ENCODE results near the gene SLC8A1.

Gene SLC8A1

GRCh38 chr2:40451918-40452605 is at the start of gene SLC8A1:
Gene SLC8A1 (minus strand): TSS chr2:40452090.
- Histone ChIP-seq H3K4me1 (peaks cover 0 to 25% (median 5%) of the 10 kb centered on the region in 4 donors), H3K36me3 (no peaks in the 10 kb centered on the region), H3K4me3 (peak within 1 kb of the TSS; percentile 65 to 84), H3K9me3 (no peaks in the 10 kb centered on the region), H3K27ac (peak within 1 kb of the TSS; percentile 64 to 81), H3K27me3 (no peaks in the 10 kb centered on the region)
- TF ChIP-seq CTCF (IDR thresholded peaks at IDR 0.05): no peak
- peak in 1 of 2 donors; percentile 67 for DNase-seq
- intact Hi-C loops (cut with DNase I; ENCODE audit: low total_unique reads): loop anchor here (10.0 kb wide), 2 partner anchors 63 to 167 kb away; no protein-coding TSS in a partner anchor

- intact Hi-C loops (cut with DNase I; ENCODE audit: low total_unique reads): no loop called here
- no peak overlapping the region for H3K4me3 ChIP-seq
- no peak for TF ChIP-seq CTCF (IDR thresholded peaks at IDR 0.05)
- H3K9me3 ChIP-seq: no peaks in the 10 kb centered on the region
- H3K27ac ChIP-seq: no peak overlapping the region
- H3K4me1 ChIP-seq: no peaks in the 10 kb centered on the region
- H3K36me3 ChIP-seq: no peaks in the 10 kb centered on the region
- no peaks in the 10 kb centered on the region for H3K27me3 ChIP-seq
- no peak for DNase-seq
Measured at GRCh38 chr2:40499437-40499836, 47.5 kb upstream of the SLC8A1 start.

- H3K9me3 ChIP-seq: no peaks in the 10 kb centered on the region
- H3K27me3 ChIP-seq: no peaks in the 10 kb centered on the region
- H3K36me3 ChIP-seq: no peaks in the 10 kb centered on the region
- DNase-seq: no peak
- intact Hi-C loops (cut with DNase I; ENCODE audit: low total_unique reads): no loop called here
- H3K27ac ChIP-seq: no peak overlapping the region
- H3K4me3 ChIP-seq: no peak overlapping the region
- no peaks in the 10 kb centered on the region for H3K4me1 ChIP-seq
- TF ChIP-seq CTCF (IDR thresholded peaks at IDR 0.05): no peak
Measured at GRCh38 chr2:40497251-40497859, 45.5 kb upstream of the SLC8A1 start.

GRCh38 chr2:40489678-40489960 is 37.7 kb upstream of the SLC8A1 start:
- Histone ChIP-seq H3K4me3 (peak overlapping the region; percentile 48 to 57), H3K27me3 (no peaks in the 10 kb centered on the region), H3K27ac (peak overlapping the region; percentile 66 to 76), H3K36me3 (no peaks in the 10 kb centered on the region), H3K4me1 (peaks cover 0 to 14% (median 5%) of the 10 kb centered on the region in 4 donors), H3K9me3 (no peaks in the 10 kb centered on the region)
- no peak for TF ChIP-seq CTCF (IDR thresholded peaks at IDR 0.05)
- no peak for DNase-seq
- intact Hi-C loops (cut with DNase I; ENCODE audit: low total_unique reads): no loop called here

- no peaks in the 10 kb centered on the region for H3K9me3 ChIP-seq
- no peak for DNase-seq
- no peaks in the 10 kb centered on the region for H3K27me3 ChIP-seq
- peak overlapping the region; percentile 48 to 57 for H3K4me3 ChIP-seq
- intact Hi-C loops (cut with DNase I; ENCODE audit: low total_unique reads): no loop called here
- peaks cover 0 to 14% (median 5%) of the 10 kb centered on the region in 4 donors for H3K4me1 ChIP-seq
- H3K36me3 ChIP-seq: no peaks in the 10 kb centered on the region
- peak overlapping the region; percentile 66 to 76 for H3K27ac ChIP-seq
- no peak for TF ChIP-seq CTCF (IDR thresholded peaks at IDR 0.05)
Measured at GRCh38 chr2:40488927-40489677, 37.2 kb upstream of the SLC8A1 start.
